WERI-Rb-1 (cell line): ENCODE results near the gene SF3B1.

Experiments used
- DNase-seq: peaks from one replicate; pipeline ENCODE4 v3.0.0-alpha.2; 2020
- H3K27ac ChIP-seq: fragments of 250-450 bp; sonication (Bioruptor Pico); 2 replicates; pipeline ENCODE4 v1.5.1; 2020; ENCODE audit warnings: mild to moderate bottlenecking, moderate library complexity
- H3K27me3 ChIP-seq: fragments of 250-450 bp; sonication (Bioruptor Pico); 2 replicates; pipeline ENCODE4 v1.5.1; 2021; ENCODE audit warnings: mild to moderate bottlenecking, low read depth, moderate library complexity; ENCODE audit not compliant: insufficient read depth, severe bottlenecking
- H3K36me3 ChIP-seq: fragments of 250-450 bp; sonication (Bioruptor Pico); 2 replicates; pipeline ENCODE4 v1.5.1; 2020; ENCODE audit warnings: mild to moderate bottlenecking, moderate library complexity
- H3K4me3 ChIP-seq: 2 replicates; pipeline ENCODE4 v1.5.1; 2011; ENCODE audit warnings: low read depth, mild to moderate bottlenecking, control low read depth, low read length
- H3K9me3 ChIP-seq: fragments of 250-450 bp; sonication (Bioruptor Pico); 2 replicates; pipeline ENCODE4 v1.5.1; 2021; ENCODE audit warnings: mild to moderate bottlenecking, moderate library complexity; ENCODE audit not compliant: severe bottlenecking
- CTCF ChIP-seq: IDR thresholded peaks from 2 replicates; pipeline ENCODE4 v1.5.1; 2011; ENCODE audit warnings: low read depth, mild to moderate bottlenecking, control low read depth, inconsistent platforms, low read length

SF3B1 gene

GRCh38 chr2:197369228-197369932, 65.4 kb downstream of the SF3B1 start:
- H3K9me3 ChIP-seq: no peaks in the 10 kb centered on the region
- DNase-seq: no peak
- no peak for TF ChIP-seq CTCF
- no peaks in the 10 kb centered on the region for H3K27me3 ChIP-seq
- no peaks in the 10 kb centered on the region for H3K36me3 ChIP-seq
- H3K27ac ChIP-seq: no peak overlapping the region
- no peak overlapping the region for H3K4me3 ChIP-seq

GRCh38 chr2:197368412-197368811, 66.4 kb downstream of the SF3B1 start:
- TF ChIP-seq CTCF: no peak
- no peaks in the 10 kb centered on the region for H3K36me3 ChIP-seq
- DNase-seq: no peak
- no peak overlapping the region for H3K4me3 ChIP-seq
- no peaks in the 10 kb centered on the region for H3K27me3 ChIP-seq
- no peaks in the 10 kb centered on the region for H3K9me3 ChIP-seq
- no peak overlapping the region for H3K27ac ChIP-seq

GRCh38 chr2:197363998-197364397, 70.8 kb downstream of the SF3B1 start:
- Histone ChIP-seq H3K4me3 (no peak overlapping the region), H3K36me3 (no peaks in the 10 kb centered on the region), H3K27me3 (no peaks in the 10 kb centered on the region), H3K27ac (no peak overlapping the region), H3K9me3 (peaks cover 4% of the 10 kb centered on the region)
- no peak for DNase-seq
- TF ChIP-seq CTCF: no peak

- no peak overlapping the region for H3K4me3 ChIP-seq
- H3K27ac ChIP-seq: no peak overlapping the region
- H3K36me3 ChIP-seq: no peaks in the 10 kb centered on the region
- TF ChIP-seq CTCF: no peak
- no peak for DNase-seq
- no peaks in the 10 kb centered on the region for H3K27me3 ChIP-seq
- H3K9me3 ChIP-seq: peaks cover 4% of the 10 kb centered on the region
Measured at GRCh38 chr2:197360744-197361156, 74.1 kb downstream of the SF3B1 start.

- peaks cover 4% of the 10 kb centered on the region for H3K9me3 ChIP-seq
- no peak overlapping the region for H3K4me3 ChIP-seq
- peak; percentile 36 for TF ChIP-seq CTCF
- no peak overlapping the region for H3K27ac ChIP-seq
- no peaks in the 10 kb centered on the region for H3K36me3 ChIP-seq
- no peaks in the 10 kb centered on the region for H3K27me3 ChIP-seq
- no peak for DNase-seq
Measured at GRCh38 chr2:197359859-197360258, 75.0 kb downstream of the SF3B1 start.

- no peak for TF ChIP-seq CTCF
- Histone ChIP-seq H3K36me3 (no peaks in the 10 kb centered on the region), H3K27me3 (no peaks in the 10 kb centered on the region), H3K4me3 (no peak overlapping the region), H3K9me3 (peaks cover 4% of the 10 kb centered on the region), H3K27ac (no peak overlapping the region)
- DNase-seq: no peak
Measured at GRCh38 chr2:197358931-197359330, 75.9 kb downstream of the SF3B1 start.
